IMR-90 (cell line): ENCODE data around the gene PLLP. TPM values are rescaled to one million over a fixed set of nuclear protein-coding genes. Genes with fewer than 3 reads are reported as not detected.

Experiments
- ATAC-seq: fragments of 200-7000 bp; cut with Tn5 transposase; 2 replicates; pipeline ENCODE4 v1.9.1; 2020; ENCODE audit warnings: low read depth, mild to moderate bottlenecking, moderate library complexity
- BruUV-seq: library from RNA; stranded (reverse); fragments of 400-500 nt; replicated peaks from 2 replicates; lab custom pipeline; 2021; lab: Mats Ljungman, UMichigan
- CTCF ChIA-PET: fragments of 300-600 bp; formaldehyde crosslinking; extraction: SDS; loops from one replicate; lab custom pipeline; 2021; ENCODE audit warnings: antibody characterized with exemption; lab: Yijun Ruan, JAX
- POLR2A ChIA-PET: fragments of 300-600 bp; sonication (Branson Sonifier 250); formaldehyde crosslinking; loops from one replicate; lab custom pipeline; 2022; ENCODE audit warnings: antibody characterized with exemption; ENCODE audit not compliant: unreplicated experiment; lab: Charles Lee
- DNase-seq: peaks from one replicate; pipeline ENCODE4 v3.0.0; 2013
- H2AFZ ChIP-seq: replicated peaks from 2 replicates; pipeline ENCODE3; 2013; ENCODE audit warnings: low read length, mild to moderate bottlenecking; ENCODE audit not compliant: poor library complexity
- H2AK5ac ChIP-seq: 2 replicates; pipeline ENCODE4 v1.6.1; 2013; ENCODE audit warnings: low read depth, low read length, inconsistent platforms
- H2AK9ac ChIP-seq: replicated peaks from 2 replicates; pipeline ENCODE3; 2013; ENCODE audit warnings: mild to moderate bottlenecking, low read depth, low read length, moderate library complexity; ENCODE audit not compliant: poor library complexity
- H2BK120ac ChIP-seq: 2 replicates; pipeline ENCODE4 v1.6.1; 2013; ENCODE audit warnings: low read depth, low read length, inconsistent platforms
- H2BK15ac ChIP-seq: 3 replicates; pipeline ENCODE4 v1.6.1; 2013; ENCODE audit warnings: low read depth, low read length, inconsistent platforms
- H2BK20ac ChIP-seq: 2 replicates; pipeline ENCODE4 v1.6.1; 2013; ENCODE audit warnings: low read depth, mild to moderate bottlenecking, inconsistent platforms, low read length, moderate library complexity
- H2BK5ac ChIP-seq: 2 replicates; pipeline ENCODE4 v1.6.1; 2013; ENCODE audit warnings: mild to moderate bottlenecking, low read depth, low read length, inconsistent platforms; ENCODE audit not compliant: poor library complexity, severe bottlenecking
- H3K14ac ChIP-seq: replicated peaks from 2 replicates; pipeline ENCODE4 v1.6.1; 2013; ENCODE audit warnings: low read depth, low read length, inconsistent platforms
- H3K18ac ChIP-seq: 2 replicates; pipeline ENCODE4 v1.6.1; 2013; ENCODE audit warnings: low read depth, low read length, control low read depth
- H3K23ac ChIP-seq: 2 replicates; pipeline ENCODE4 v1.6.1; 2013; ENCODE audit warnings: low read depth, low read length, inconsistent platforms
- H3K27ac ChIP-seq: 2 replicates; pipeline ENCODE4 v1.5.1; 2013; ENCODE audit warnings: mild to moderate bottlenecking, control low read depth, low read length; ENCODE audit not compliant: insufficient read depth
- H3K27me3 ChIP-seq: 2 replicates; pipeline ENCODE4 v1.6.1; 2013; ENCODE audit warnings: low read length; ENCODE audit not compliant: control insufficient read depth, insufficient read depth
- H3K36me3 ChIP-seq: 2 replicates; pipeline ENCODE4 v1.6.1; 2013; ENCODE audit warnings: low read length, mixed read lengths; ENCODE audit not compliant: control insufficient read depth, insufficient read depth
- H3K4ac ChIP-seq: 2 replicates; pipeline ENCODE4 v1.6.1; 2013; ENCODE audit warnings: low read depth, low read length, inconsistent platforms
- H3K4me1 ChIP-seq: 2 replicates; pipeline ENCODE4 v1.6.1; 2013; ENCODE audit warnings: low read length, mixed read lengths; ENCODE audit not compliant: control insufficient read depth, insufficient read depth
- H3K4me2 ChIP-seq: 2 replicates; pipeline ENCODE4 v1.6.1; 2013; ENCODE audit warnings: low read depth, mild to moderate bottlenecking, control low read depth, low read length, moderate library complexity
- H3K4me3 ChIP-seq: 2 replicates; pipeline ENCODE4 v1.5.1; 2013; ENCODE audit warnings: low read depth, mild to moderate bottlenecking, control low read depth, low read length, moderate library complexity; ENCODE audit not compliant: insufficient read depth
- H3K56ac ChIP-seq: 2 replicates; pipeline ENCODE4 v1.6.1; 2013; ENCODE audit warnings: low read length, inconsistent platforms; ENCODE audit not compliant: insufficient read depth; ENCODE audit errors: extremely low read depth
- H3K79me1 ChIP-seq, 2 experiments: 2 replicates each; pipeline ENCODE4 v1.6.1; 2013; ENCODE audit warnings: low read length in 2 of 2, inconsistent platforms in 1 of 2, low read depth in 1 of 2
- H3K9ac ChIP-seq: 2 replicates; pipeline ENCODE4 v1.6.1; 2013; ENCODE audit warnings: low read depth, low read length, control low read depth
- H3K9me1 ChIP-seq: 2 replicates; pipeline ENCODE4 v1.6.1; 2013; ENCODE audit warnings: low read length, inconsistent platforms; ENCODE audit not compliant: insufficient read depth
- H3K9me3 ChIP-seq: 2 replicates; pipeline ENCODE4 v1.6.1; 2013; ENCODE audit warnings: low read length; ENCODE audit not compliant: control insufficient read depth, insufficient read depth
- H4K20me1 ChIP-seq: 2 replicates; pipeline ENCODE4 v1.6.1; 2013; ENCODE audit warnings: low read length, inconsistent platforms; ENCODE audit not compliant: insufficient read depth
- H4K5ac ChIP-seq: 2 replicates; pipeline ENCODE4 v1.6.1; 2013; ENCODE audit warnings: mild to moderate bottlenecking, low read depth, low read length, control low read depth
- H4K8ac ChIP-seq, 2 experiments: 2 replicates each; pipeline ENCODE4 v1.6.1; 2013; ENCODE audit warnings: low read depth in 2 of 2, low read length in 2 of 2, control low read depth in 1 of 2, inconsistent platforms in 1 of 2
- H4K91ac ChIP-seq: 2 replicates; pipeline ENCODE4 v1.6.1; 2013; ENCODE audit warnings: low read depth, low read length, inconsistent platforms; ENCODE audit not compliant: insufficient read depth
- BHLHE40 ChIP-seq: fragments of 150-350 bp; IDR thresholded peaks from 2 replicates; pipeline ENCODE4 v1.6.1; 2016; ENCODE audit warnings: mild to moderate bottlenecking, low read depth, low read length
- CEBPB ChIP-seq: IDR thresholded peaks from 2 replicates; pipeline ENCODE4 v1.6.1; 2012; ENCODE audit warnings: low read depth, low read length, improper control_type of control experiment
- CHD1 ChIP-seq: IDR thresholded peaks from 2 replicates; pipeline ENCODE4 v1.6.1; 2012; ENCODE audit warnings: low read depth, low read length, improper control_type of control experiment
- CTCF ChIP-seq: conservative IDR thresholded peaks from 2 replicates; pipeline ENCODE4 v1.5.1; 2012; ENCODE audit warnings: mild to moderate bottlenecking, low read depth, low read length, improper control_type of control experiment
- FOS ChIP-seq: fragments of 150-350 bp; IDR thresholded peaks from 2 replicates; pipeline ENCODE4 v1.6.1; 2016; ENCODE audit warnings: low read depth, low read length
- MAFK ChIP-seq: IDR thresholded peaks from 2 replicates; pipeline ENCODE4 v1.6.1; 2012; ENCODE audit warnings: low read depth, low read length, improper control_type of control experiment
- MAZ ChIP-seq: IDR thresholded peaks from 2 replicates; pipeline ENCODE4 v1.6.1; 2012; ENCODE audit warnings: low read depth, mild to moderate bottlenecking, low read length, improper control_type of control experiment, moderate library complexity, borderline replicate concordance
- MXI1 ChIP-seq: IDR thresholded peaks from 2 replicates; pipeline ENCODE4 v1.6.1; 2012; ENCODE audit warnings: low read depth, mild to moderate bottlenecking, low read length, moderate library complexity, borderline replicate concordance
- NFE2L2 ChIP-seq: fragments of 150-350 bp; IDR thresholded peaks from 2 replicates; pipeline ENCODE4 v1.6.1; 2016; ENCODE audit warnings: low read depth, mild to moderate bottlenecking, low read length
- RAD21 ChIP-seq: IDR thresholded peaks from 2 replicates; pipeline ENCODE4 v1.6.1; 2012; ENCODE audit warnings: low read length, improper control_type of control experiment
- RCOR1 ChIP-seq: IDR thresholded peaks from 2 replicates; pipeline ENCODE4 v1.6.1; 2012; ENCODE audit warnings: mild to moderate bottlenecking, low read length, improper control_type of control experiment; ENCODE audit not compliant: insufficient replicate concordance
- RFX5 ChIP-seq: IDR thresholded peaks from 2 replicates; pipeline ENCODE4 v1.8.0; 2012; ENCODE audit warnings: low read depth, mild to moderate bottlenecking, low read length, moderate library complexity
- SMC3 ChIP-seq: fragments of 150-350 bp; IDR thresholded peaks from 2 replicates; pipeline ENCODE4 v1.6.1; 2016; ENCODE audit warnings: low read depth, mild to moderate bottlenecking, antibody characterized with exemption, low read length, moderate library complexity
- WGBS, 2 experiments: methylation state at CpG; one replicate each; pipeline versions ENCODE4 v1.1.5 to v1.1.7; 2013; ENCODE audit warnings: missing lambda C conversion rate in 2 of 2; ENCODE audit not compliant: insufficient read length in 1 of 2; ENCODE audit errors: extremely low coverage in 2 of 2; 5-methylcytosine and 5-hydroxymethylcytosine counted together
- dilution Hi-C: fragments of 300-500 bp; cut with HindIII; formaldehyde crosslinking; loops from one replicate; pipeline ENCODE4 v1.14.3; 2018; ENCODE audit warnings: low sequenced_read_pairs; ENCODE audit not compliant: unreplicated experiment
- in situ Hi-C: fragments of 300-500 bp; cut with MboI; formaldehyde crosslinking; loops from 3 replicates; pipeline ENCODE4 v1.14.3; 2019; ENCODE audit warnings: low sequenced_read_pairs, inconsistent platforms, mixed read lengths
- intact Hi-C: fragments of 100-400 bp; cut with micrococcal nuclease; formaldehyde crosslinking; loops from 2 replicates; pipeline ENCODE4 v1.10.0; 2022
- polyA plus RNA-seq, 3 experiments: library from polyadenylated mRNA; depleted of rRNA; stranded (reverse); fragments of >200 nt; gene quantifications; 2 replicates each; pipeline ENCODE4 v1.2.3, GENCODE V29; 2012; ENCODE audit warnings: low replicate concordance in 1 of 3
- total RNA-seq: library from RNA; depleted of rRNA; stranded (reverse); fragments of >200 nt; gene quantifications from 2 replicates; pipeline ENCODE4 v1.2.3, GENCODE V29; 2012

The PLLP gene
- total and polyA plus RNA-seq, 2 of the 4 experiments (the other 2 are of a cell fraction): 0.05 TPM; not detected in 1

GRCh38 chr16:57308041-57308440 lies 23.6 kb upstream of the PLLP start:
- no peaks in the 10 kb centered on the region for H4K20me1 ChIP-seq
- H3K9me1 ChIP-seq: no peaks in the 10 kb centered on the region
- H3K4me1 ChIP-seq: peaks cover 3% of the 10 kb centered on the region; the same call in 1 of the 2 replicates
- dilution Hi-C loops (no loop called here), in situ Hi-C loops (no loop called here), intact Hi-C loops (no loop called here)
- H3K56ac ChIP-seq: no peak overlapping the region
- H3K9me3 ChIP-seq: no peaks in the 10 kb centered on the region
- H4K8ac ChIP-seq: no peak overlapping the region
- H3K36me3 ChIP-seq: no peaks in the 10 kb centered on the region
- H2BK20ac ChIP-seq: no peak overlapping the region
- H3K79me1 ChIP-seq: no peaks in the 10 kb centered on the region
- no peak overlapping the region for H4K5ac ChIP-seq
- POLR2A ChIA-PET: no interaction called here
- TF ChIP-seq MAFK: no peak
- no peak for TF ChIP-seq CHD1
- TF ChIP-seq FOS: no peak
- no peak for TF ChIP-seq CTCF
- no peak for TF ChIP-seq RCOR1
- no peak for TF ChIP-seq MAZ
- TF ChIP-seq NFE2L2: no peak
- TF ChIP-seq CEBPB: no peak
- TF ChIP-seq RAD21: no peak
- no peak for TF ChIP-seq MXI1
- TF ChIP-seq BHLHE40: no peak
- TF ChIP-seq SMC3: no peak
- no peak for TF ChIP-seq RFX5
- no peak overlapping the region for H4K91ac ChIP-seq
- H3K4me3 ChIP-seq: no peak overlapping the region
- CTCF ChIA-PET: no interaction called here
- no peak overlapping the region for H3K4me2 ChIP-seq
- no peak overlapping the region for H2BK5ac ChIP-seq
- H2BK15ac ChIP-seq: no peak overlapping the region
- no peak overlapping the region for H2AFZ ChIP-seq
- no peak overlapping the region for H3K9ac ChIP-seq
- no peak overlapping the region for H3K14ac ChIP-seq
- no peak for ATAC-seq
- no peak overlapping the region for H2AK5ac ChIP-seq
- no peak overlapping the region for H3K18ac ChIP-seq
- no peak overlapping the region for H2AK9ac ChIP-seq
- WGBS, 2 experiments: 90% methylated on average over 2 of the region's 5 CpGs; no CpG with 5 or more reads in 1 of the 2 experiments
- H3K27me3 ChIP-seq: peaks cover 52% of the 10 kb centered on the region
- H3K23ac ChIP-seq: no peak overlapping the region
- BruUV-seq: no TSS peak
- H3K27ac ChIP-seq: no peak overlapping the region
- no peak for DNase-seq
- no peak overlapping the region for H3K4ac ChIP-seq
- no peak overlapping the region for H2BK120ac ChIP-seq
